ENCODE results near the gene FUOM. TPM values are rescaled to one million over a fixed set of nuclear protein-coding genes. Genes with fewer than 3 reads are reported as not detected.
A peak's percentile ranks its signal among the peaks of the same experiment; 100 is the strongest.

FUOM gene
- total RNA-seq, 4 donors from 2014 or later: 5.4 to 15.7 (median 10.8) TPM

GRCh38 chr10:133307776-133308420 lies 49.9 kb downstream of the FUOM start:
- no peaks in the 10 kb centered on the region for H3K27me3 ChIP-seq
- no peak for TF ChIP-seq EP300 (IDR thresholded peaks at IDR 0.05)
- no peak for TF ChIP-seq POLR2AphosphoS5 (IDR thresholded peaks at IDR 0.05)
- no peak for TF ChIP-seq POLR2A (IDR thresholded peaks at IDR 0.05)
- TF ChIP-seq CTCF (IDR thresholded peaks at IDR 0.05): peak in 3 of 4 experiments; percentile 26 to 58 (median 43)
- H3K4me3 ChIP-seq: peak overlapping the region; percentile 96 to 100
- H3K9me3 ChIP-seq: no peaks in the 10 kb centered on the region
- H3K36me3 ChIP-seq: peaks cover 0 to 42% of the 10 kb centered on the region in 2 donors
- peaks cover 0 to 61% (median 27%) of the 10 kb centered on the region in 3 donors for H3K4me1 ChIP-seq
- no peak for ATAC-seq
- peak overlapping the region; percentile 75 to 99 (median 95) for H3K27ac ChIP-seq
- 8 to 13% methylated on average over 8 to 13 of the region's 25 CpGs for WGBS, 2 donors (ENCODE audit: low coverage in 1 of 2)

GRCh38 chr10:133306941-133307379 lies 50.9 kb downstream of the FUOM start:
- H3K4me1 ChIP-seq: peaks cover 0 to 61% (median 27%) of the 10 kb centered on the region in 3 donors
- H3K27me3 ChIP-seq: no peaks in the 10 kb centered on the region
- H3K4me3 ChIP-seq: peak overlapping the region in 1 of 2 donors; percentile 100
- peaks cover 0 to 42% of the 10 kb centered on the region in 2 donors for H3K36me3 ChIP-seq
- WGBS, 2 donors (ENCODE audit: low coverage in 1 of 2): 80 to 88% methylated on average over 2 to 9 of the region's 17 CpGs
- no peak for ATAC-seq
- TF ChIP-seq EP300 (IDR thresholded peaks at IDR 0.05) (no peak), POLR2AphosphoS5 (IDR thresholded peaks at IDR 0.05) (no peak), POLR2A (IDR thresholded peaks at IDR 0.05) (no peak), CTCF (IDR thresholded peaks at IDR 0.05) (no peak)
- H3K9me3 ChIP-seq: no peaks in the 10 kb centered on the region
- no peak overlapping the region for H3K27ac ChIP-seq

- H3K9me3 ChIP-seq: no peaks in the 10 kb centered on the region
- WGBS, 2 donors (ENCODE audit: low coverage in 1 of 2): 60% methylated on average over 1 of the region's 5 CpGs
- H3K27me3 ChIP-seq: no peaks in the 10 kb centered on the region
- peaks cover 0 to 61% (median 27%) of the 10 kb centered on the region in 3 donors for H3K4me1 ChIP-seq
- no peak for ATAC-seq
- TF ChIP-seq CTCF (IDR thresholded peaks at IDR 0.05) (no peak), POLR2A (IDR thresholded peaks at IDR 0.05) (no peak), EP300 (IDR thresholded peaks at IDR 0.05) (no peak), POLR2AphosphoS5 (IDR thresholded peaks at IDR 0.05) (no peak)
- no peak overlapping the region for H3K4me3 ChIP-seq
- H3K36me3 ChIP-seq: peaks cover 0 to 42% of the 10 kb centered on the region in 2 donors
- H3K27ac ChIP-seq: peak overlapping the region in 2 of 4 donors; percentile 18 to 52
These were observed 51.7 kb downstream of the FUOM start for GRCh38 chr10:133306097-133306476.

Small RNA genes within 50 kb of the gene (small RNA-seq; reads per million reads assigned to genes)
- 0 reads per million in 4 donors for gene AL360181.4
- gene BANF1P2: 0 reads per million in 4 donors
- 0 to 0.27 (median 0) reads per million in 4 donors for gene MIR3944

Other genes starting within 250 kb of the FUOM start
- gene KNDC1, start 197.8 kb downstream of the FUOM start, total RNA-seq: 1 to 10 TPM in 2 of 4 donors, under 1 TPM in 2; 0.62 to 3.4 (median 0.98) TPM
- not detected for gene UTF1, start 127.8 kb downstream of the FUOM start, total RNA-seq
- gene VENTX, start 120.2 kb downstream of the FUOM start, total RNA-seq: 1 to 10 TPM in 2 of 4 donors, under 1 TPM in 2; 0.66 to 2.3 (median 1.4) TPM
- gene ADAM8, start 81.2 kb downstream of the FUOM start, total RNA-seq: 1 to 10 TPM; 2.0 to 6.6 (median 3.3) TPM
- 10 to 100 TPM; 35.8 to 47.3 (median 38.8) TPM for gene TUBGCP2, start 49.1 kb downstream of the FUOM start, total RNA-seq
- gene ZNF511, start 49.1 kb downstream of the FUOM start, total RNA-seq: 10 to 100 TPM; 15.1 to 42.2 (median 25.4) TPM
- gene CALY, start 21.1 kb downstream of the FUOM start, total RNA-seq: 1 to 10 TPM in 2 of 4 donors, under 1 TPM in 1, not detected in 1; 0.47 to 1.5 (median 1.5) TPM
- not detected for gene PRAP1, start 10.6 kb downstream of the FUOM start, total RNA-seq
- gene ECHS1, start 15.3 kb upstream of the FUOM start, total RNA-seq: 10 to 100 TPM; 67.7 to 81.8 (median 72.4) TPM
- 10 to 100 TPM in 2 of 4 donors, 1 to 10 TPM in 2; 7.1 to 14.5 (median 9.6) TPM for gene PAOX, start 21.2 kb upstream of the FUOM start, total RNA-seq
- 10 to 100 TPM; 13.2 to 25.9 (median 18.4) TPM for gene MTG1, start 36.1 kb upstream of the FUOM start, total RNA-seq
- under 1 TPM in 2 of 4 donors, not detected in 2; 0.12 to 0.35 TPM for gene SPRN, start 66.6 kb upstream of the FUOM start, total RNA-seq
- gene SCART1, start 95.9 kb upstream of the FUOM start, total RNA-seq: 1 to 10 TPM in 3 of 4 donors, under 1 TPM in 1; 0.27 to 3.9 (median 2.0) TPM
- gene CYP2E1, start 169.3 kb upstream of the FUOM start, total RNA-seq: 1 to 10 TPM in 3 of 4 donors, under 1 TPM in 1; 0.22 to 3.1 (median 1.8) TPM
- 10 to 100 TPM in 1 of 4 donors, under 1 TPM in 1, not detected in 2; 0.39 to 10.4 TPM for gene SYCE1, start 207.6 kb upstream of the FUOM start, total RNA-seq